Body of pancreas (tissue), 4 donors: ENCODE results near the gene AKAP6. TPM values are rescaled to one million over a fixed set of nuclear protein-coding genes. Genes with fewer than 3 reads are reported as not detected.

Experiments used
- ATAC-seq: fragments of 150-250 bp; one replicate; pipeline ENCODE4 v1.9.1; 2016
- DNase-seq, 4 donors: peaks; one replicate each; pipeline ENCODE4 v3.0.0-alpha.2; 2019
- H3K27ac ChIP-seq, 4 donors: fragments of 200-600 bp; sonication (generic); 1 replicate in 3 of 4; 2 replicates in 1 of 4; pipeline versions ENCODE4 v1.5.1 to v1.6.1; 2016 to 2019; ENCODE audit warnings: mild to moderate bottlenecking in 1 of 4, mixed read lengths in 1 of 4, moderate library complexity in 1 of 4
- H3K27me3 ChIP-seq, 2 donors: fragments of 200-600 bp; sonication (generic); one replicate each; pipeline ENCODE4 v1.6.0; 2016; ENCODE audit warnings: mild to moderate bottlenecking in 1 of 2
- H3K36me3 ChIP-seq, 2 donors: fragments of 200-600 bp; sonication (generic); replicated peaks in 1 of 2; 2 replicates each; pipeline ENCODE4 v1.5.1; 2016; ENCODE audit warnings: low read depth in 2 of 2; ENCODE audit not compliant: insufficient read depth in 1 of 2
- H3K4me1 ChIP-seq: fragments of 200-600 bp; sonication (generic); one replicate; pipeline ENCODE4 v1.6.0; 2016
- H3K4me3 ChIP-seq, 2 donors: fragments of 200-600 bp; sonication (generic); 1 replicate in 1 of 2; 2 replicates in 1 of 2; pipeline ENCODE4 v1.5.1; 2016 to 2019
- H3K9me3 ChIP-seq, 3 donors: fragments of 200-600 bp; sonication (generic); 1 replicate in 2 of 3; 2 replicates in 1 of 3; pipeline ENCODE4 v1.5.1; 2016
- CTCF ChIP-seq, 7 experiments: fragments of 450-650 bp in 4 of 7; fragments of 200-600 bp in 3 of 7; sonication (generic) in 3 of 7; IDR thresholded peaks; one replicate each; pipeline ENCODE4 v1.5.1; 2016 to 2019; ENCODE audit warnings: antibody characterized with exemption in 7 of 7
- POLR2A ChIP-seq, 3 donors: fragments of 450-650 bp; IDR thresholded peaks; one replicate each; pipeline ENCODE4 v1.6.1; 2016; ENCODE audit warnings: antibody characterized with exemption in 3 of 3, mild to moderate bottlenecking in 2 of 3
- WGBS, 2 donors: methylation state at CpG; one replicate each; pipeline ENCODE4 v1.1.5; 2017; 5-methylcytosine and 5-hydroxymethylcytosine counted together
- intact Hi-C: fragments of 100-400 bp; cut with DNase I; formaldehyde crosslinking; loops from one replicate; pipeline ENCODE4 v1.15.1; 2023
- total RNA-seq, 2 donors: library from RNA; depleted of rRNA; stranded (reverse); fragments of >200 nt; gene quantifications; one replicate each; pipeline ENCODE4 v1.1.0, GENCODE V29; 2016

AKAP6 gene
- total RNA-seq, 2 donors from 2014 or later: 2.0 to 2.9 TPM

DNA sequence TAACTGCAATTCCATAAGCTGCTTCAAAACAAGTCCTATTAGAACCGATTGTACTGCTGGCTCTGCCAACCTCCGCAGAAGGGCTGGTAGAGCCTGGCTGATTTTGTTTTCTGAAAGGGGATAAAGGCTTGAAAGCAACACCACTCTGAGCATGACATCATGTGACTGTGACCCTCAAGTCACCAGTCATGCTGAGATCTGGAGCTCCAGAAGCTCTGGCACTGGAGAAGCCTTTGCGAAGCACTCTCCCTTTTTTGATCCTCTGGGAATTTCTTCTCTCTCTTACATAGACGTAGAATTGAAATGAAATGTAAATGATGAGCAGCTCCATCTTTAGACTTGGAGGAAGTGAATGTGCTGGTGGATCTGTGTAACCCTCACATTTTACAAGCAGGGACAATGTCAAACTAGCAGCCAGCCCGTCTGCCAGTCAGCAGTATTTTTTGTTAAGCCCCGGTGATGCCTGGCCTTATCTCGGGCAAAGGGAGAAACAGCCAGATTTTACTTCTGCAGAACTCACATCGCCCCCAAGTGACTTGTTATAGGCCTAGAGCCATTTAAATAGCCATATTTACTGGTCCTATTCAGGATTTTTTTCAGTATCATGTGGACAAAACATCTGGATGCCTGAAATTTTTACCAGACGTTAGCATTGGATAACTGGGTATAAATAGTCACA lies 497.4 kb downstream of the AKAP6 start:
- H3K27me3 ChIP-seq: no peaks in the 10 kb centered on the region
- no peak for DNase-seq
- no peak overlapping the region for H3K4me3 ChIP-seq
- intact Hi-C loops: no loop called here
- WGBS, 2 donors: 44 to 55% methylated on average over 9 of the region's 9 CpGs
- TF ChIP-seq POLR2A (IDR thresholded peaks at IDR 0.05) (no peak), CTCF (IDR thresholded peaks at IDR 0.05) (no peak)
- no peak overlapping the region for H3K27ac ChIP-seq
- no peaks in the 10 kb centered on the region for H3K9me3 ChIP-seq
- no peak for ATAC-seq
- H3K4me1 ChIP-seq: no peaks in the 10 kb centered on the region
- H3K36me3 ChIP-seq: no peaks in the 10 kb centered on the region

DNA sequence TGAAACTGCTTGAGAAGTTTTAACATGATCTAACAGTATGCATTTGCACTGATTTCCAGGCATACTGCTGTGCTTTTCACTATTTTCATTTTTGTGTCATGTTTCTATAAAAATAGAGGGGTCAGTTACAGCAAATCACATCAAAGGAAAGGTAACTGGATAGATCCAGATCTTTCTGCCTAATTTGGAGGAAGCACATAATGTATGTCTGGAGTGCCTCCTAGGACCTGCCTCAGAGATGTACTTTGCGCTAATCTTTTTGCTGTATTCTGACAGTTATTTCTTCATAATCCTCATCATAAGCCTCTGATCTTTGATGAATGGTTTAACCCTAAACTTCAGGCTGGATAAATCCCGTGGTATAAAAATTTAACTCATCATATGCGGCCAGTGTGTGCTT lies 498.4 kb downstream of the AKAP6 start:
- DNase-seq: no peak
- Histone ChIP-seq H3K4me1 (no peaks in the 10 kb centered on the region), H3K9me3 (no peaks in the 10 kb centered on the region), H3K27me3 (no peaks in the 10 kb centered on the region), H3K27ac (no peak overlapping the region), H3K4me3 (no peak overlapping the region), H3K36me3 (no peaks in the 10 kb centered on the region)
- ATAC-seq: no peak
- intact Hi-C loops: no loop called here
- 70 to 76% methylated on average over 3 of the region's 3 CpGs for WGBS, 2 donors
- TF ChIP-seq CTCF (IDR thresholded peaks at IDR 0.05) (no peak), POLR2A (IDR thresholded peaks at IDR 0.05) (no peak)

- DNase-seq (no peak), ATAC-seq (no peak)
- no peaks in the 10 kb centered on the region for H3K9me3 ChIP-seq
- H3K36me3 ChIP-seq: no peaks in the 10 kb centered on the region
- H3K27me3 ChIP-seq: no peaks in the 10 kb centered on the region
- intact Hi-C loops: no loop called here
- WGBS, 2 donors: 36 to 43% methylated on average over 3 of the region's 3 CpGs
- no peaks in the 10 kb centered on the region for H3K4me1 ChIP-seq
- no peak overlapping the region for H3K27ac ChIP-seq
- TF ChIP-seq CTCF (IDR thresholded peaks at IDR 0.05) (no peak), POLR2A (IDR thresholded peaks at IDR 0.05) (no peak)
- H3K4me3 ChIP-seq: no peak overlapping the region
Observed at GRCh38 chr14:32835924-32836323, 506.8 kb downstream of the AKAP6 start.

GRCh38 chr14:32841698-32842097 lies 512.6 kb downstream of the AKAP6 start:
- Histone ChIP-seq H3K9me3 (no peaks in the 10 kb centered on the region), H3K27me3 (no peaks in the 10 kb centered on the region), H3K4me3 (no peak overlapping the region), H3K27ac (no peak overlapping the region), H3K4me1 (no peaks in the 10 kb centered on the region), H3K36me3 (no peaks in the 10 kb centered on the region)
- TF ChIP-seq CTCF (IDR thresholded peaks at IDR 0.05): no peak
- no peak for TF ChIP-seq POLR2A (IDR thresholded peaks at IDR 0.05)
- intact Hi-C loops: no loop called here
- ATAC-seq (no peak), DNase-seq (no peak)

GRCh38 chr14:32846821-32847365 lies 517.8 kb downstream of the AKAP6 start:
- H3K27me3 ChIP-seq: no peaks in the 10 kb centered on the region
- H3K9me3 ChIP-seq: no peaks in the 10 kb centered on the region
- H3K4me3 ChIP-seq: no peak overlapping the region
- intact Hi-C loops: no loop called here
- ATAC-seq: no peak
- no peaks in the 10 kb centered on the region for H3K4me1 ChIP-seq
- WGBS, 2 donors: 40 to 47% methylated on average over 2 of the region's 2 CpGs
- H3K36me3 ChIP-seq: no peaks in the 10 kb centered on the region
- no peak for DNase-seq
- TF ChIP-seq POLR2A (IDR thresholded peaks at IDR 0.05) (no peak), CTCF (IDR thresholded peaks at IDR 0.05) (no peak)
- H3K27ac ChIP-seq: no peak overlapping the region
